HCT116 (cell line): ENCODE results near the gene MROH8. TPM values are rescaled to one million over a fixed set of nuclear protein-coding genes. Genes with fewer than 3 reads are reported as not detected.
"Not testable (repeated sequence)": the region's sequence is repeated elsewhere in the genome, so short reads cannot be mapped to it uniquely, and the experiment has no call there.

Experiments used
- ATAC-seq: fragments of 200-7000 bp; cut with Tn5 transposase; 2 replicates; pipeline ENCODE4 v1.9.1; 2020; ENCODE audit warnings: mild to moderate bottlenecking, moderate library complexity
- BruUV-seq: library from RNA; stranded (reverse); fragments of 400-500 nt; replicated peaks from 2 replicates; lab custom pipeline; 2021; lab: Mats Ljungman, UMichigan
- CTCF ChIA-PET: fragments of 300-600 bp; sonication (Branson Sonifier 250); formaldehyde crosslinking; loops from one replicate; lab custom pipeline; 2021; ENCODE audit warnings: antibody characterized with exemption; lab: Charles Lee
- POLR2A ChIA-PET: fragments of 300-600, 350-600 bp; sonication (Branson Sonifier 250); formaldehyde crosslinking; loops from one replicate; lab custom pipeline; 2021; ENCODE audit warnings: antibody characterized with exemption; lab: Charles Lee
- RAD21 ChIA-PET, 2 experiments: fragments of 300-600 bp; sonication (Branson Sonifier 250); formaldehyde crosslinking; loops; one replicate each; lab custom pipeline; 2023; ENCODE audit warnings: low total read pairs in 2 of 2; ENCODE audit not compliant: uncharacterized antibody in 2 of 2, unreplicated experiment in 2 of 2, low non-redundant PET in 1 of 2; lab: Charles Lee
- DNase-seq: peaks from one replicate; pipeline ENCODE4 v3.0.0-alpha.2; 2010; ENCODE audit warnings: low read depth, low spot score
- H2AFZ ChIP-seq: fragments of 200-600 bp; shearing (Covaris generic), sonication (generic); 2 replicates; pipeline ENCODE4 v1.6.1; 2017; ENCODE audit warnings: low read depth, mixed run types, mixed read lengths, antibody characterized with exemption, low read length; ENCODE audit not compliant: poor library complexity, severe bottlenecking
- H3K27ac ChIP-seq: 2 replicates; pipeline ENCODE4 v1.5.1; 2012; ENCODE audit warnings: low read depth, low read length
- H3K27me3 ChIP-seq: fragments of 200-600 bp; sonication (generic); 2 replicates; pipeline ENCODE4 v1.6.1; 2016; ENCODE audit warnings: mixed run types, low read length, mixed read lengths; ENCODE audit not compliant: insufficient read depth
- H3K36me3 ChIP-seq, 2 experiments: fragments of 200-500 bp in 1 of 2; fragments of 200-600 bp in 1 of 2; sonication (Bioruptor generic) in 1 of 2; sonication (generic) in 1 of 2; 2 replicates each; pipeline versions ENCODE4 v1.5.1 to v1.6.1; 2014 to 2016; ENCODE audit warnings: low read length in 2 of 2, inconsistent platforms in 1 of 2, mixed read lengths in 1 of 2, mixed run types in 1 of 2; ENCODE audit not compliant: insufficient read depth in 2 of 2, control insufficient read depth in 1 of 2
- H3K4me1 ChIP-seq, 2 experiments: fragments of 200-600 bp in 1 of 2; sonication (generic) in 1 of 2; 2 replicates each; pipeline versions ENCODE4 v1.5.1 to v1.6.1; 2012 to 2017; ENCODE audit warnings: low read length in 2 of 2, inconsistent platforms in 1 of 2, mild to moderate bottlenecking in 1 of 2, mixed read lengths in 1 of 2, mixed run types in 1 of 2, moderate library complexity in 1 of 2; ENCODE audit not compliant: insufficient read depth in 2 of 2, control insufficient read depth in 1 of 2
- H3K4me2 ChIP-seq: fragments of 200-600 bp; sonication (generic); 2 replicates; pipeline ENCODE4 v1.6.1; 2017; ENCODE audit warnings: mixed run types, low read length, mixed read lengths
- H3K4me3 ChIP-seq, 2 experiments: fragments of 200-600 bp in 1 of 2; sonication (generic) in 1 of 2; replicated peaks in 1 of 2; 2 replicates each; pipeline ENCODE4 v1.5.1; 2011 to 2016; ENCODE audit warnings: low read length in 2 of 2, control low read depth in 1 of 2, low read depth in 1 of 2, mild to moderate bottlenecking in 1 of 2, mixed read lengths in 1 of 2, mixed run types in 1 of 2
- H3K79me2 ChIP-seq: fragments of 200-600 bp; sonication (generic); 2 replicates; pipeline ENCODE4 v1.6.1; 2017; ENCODE audit warnings: mild to moderate bottlenecking, mixed run types, low read length, moderate library complexity, mixed read lengths; ENCODE audit not compliant: insufficient read depth
- H3K9ac ChIP-seq: fragments of 200-600 bp; sonication (generic); 2 replicates; pipeline ENCODE4 v1.6.1; 2016; ENCODE audit warnings: low read length, mixed read lengths
- H3K9me2 ChIP-seq: fragments of 200-600 bp; sonication (generic), shearing (Covaris generic); 2 replicates; pipeline ENCODE4 v1.6.1; 2017; ENCODE audit warnings: mixed run types, mild to moderate bottlenecking, moderate library complexity; ENCODE audit not compliant: insufficient read depth
- H3K9me3 ChIP-seq, 2 experiments: fragments of 200-500 bp in 1 of 2; fragments of 200-600 bp in 1 of 2; sonication (Bioruptor generic) in 1 of 2; sonication (generic) in 1 of 2; 2 replicates each; pipeline ENCODE4 v1.6.1; 2014 to 2017; ENCODE audit warnings: low read length in 2 of 2, mixed read lengths in 2 of 2, inconsistent platforms in 1 of 2, low read depth in 1 of 2, mild to moderate bottlenecking in 1 of 2, mixed run types in 1 of 2, moderate library complexity in 1 of 2; ENCODE audit not compliant: control insufficient read depth in 1 of 2, insufficient read depth in 1 of 2
- H4K20me1 ChIP-seq: fragments of 200-600 bp; sonication (generic), shearing (Covaris generic); 2 replicates; pipeline ENCODE4 v1.6.1; 2017; ENCODE audit warnings: mixed run types, mild to moderate bottlenecking, moderate library complexity; ENCODE audit not compliant: insufficient read depth
- CEBPB ChIP-seq: IDR thresholded peaks from 2 replicates; pipeline ENCODE4 v1.6.1; 2012; ENCODE audit warnings: low read depth
- EGR1 ChIP-seq: IDR thresholded peaks from 2 replicates; pipeline ENCODE4 v1.6.1; 2012; ENCODE audit warnings: low read depth
- ELF1 ChIP-seq: IDR thresholded peaks from 2 replicates; pipeline ENCODE4 v1.6.1; 2012; ENCODE audit warnings: low read depth, borderline replicate concordance
- FOSL1 ChIP-seq: IDR thresholded peaks from 2 replicates; pipeline ENCODE4 v1.6.1; 2012; ENCODE audit warnings: low read depth
- POLR2AphosphoS5 ChIP-seq: IDR thresholded peaks from 2 replicates; pipeline ENCODE4 v1.6.1; 2011; ENCODE audit warnings: mild to moderate bottlenecking, low read depth, low read length, moderate library complexity
- SIN3A ChIP-seq: IDR thresholded peaks from 2 replicates; pipeline ENCODE4 v1.6.1; 2012; ENCODE audit warnings: low read depth
- ZFX ChIP-seq: fragments of 450-650 bp; IDR thresholded peaks from 2 replicates; pipeline ENCODE4 v1.6.1; 2017
- intact Hi-C: fragments of 100-400 bp; cut with micrococcal nuclease; formaldehyde crosslinking; loops from 2 replicates; pipeline ENCODE4 v1.10.0; 2022
- total RNA-seq: library from RNA; stranded (reverse); gene quantifications from one replicate; pipeline ENCODE4 v1.2.1, GENCODE V29; 2021; ENCODE audit not compliant: unreplicated experiment
- TF ChIP-seq, protein P1 (sequence below): IDR thresholded peaks from 2 replicates; pipeline ENCODE4 v1.6.1; 2012
- TF ChIP-seq, protein P2 (sequence below): IDR thresholded peaks from 2 replicates; pipeline ENCODE4 v1.6.1; 2011; ENCODE audit warnings: mild to moderate bottlenecking, low read length, moderate library complexity; ENCODE audit not compliant: insufficient replicate concordance; ENCODE audit errors: extremely low read depth
- TF ChIP-seq, protein P3 (sequence below): IDR thresholded peaks from 2 replicates; pipeline ENCODE4 v1.6.1; 2012

MROH8 gene
- total RNA-seq, 1 experiment from 2014 or later = 0.79 TPM

DNA sequence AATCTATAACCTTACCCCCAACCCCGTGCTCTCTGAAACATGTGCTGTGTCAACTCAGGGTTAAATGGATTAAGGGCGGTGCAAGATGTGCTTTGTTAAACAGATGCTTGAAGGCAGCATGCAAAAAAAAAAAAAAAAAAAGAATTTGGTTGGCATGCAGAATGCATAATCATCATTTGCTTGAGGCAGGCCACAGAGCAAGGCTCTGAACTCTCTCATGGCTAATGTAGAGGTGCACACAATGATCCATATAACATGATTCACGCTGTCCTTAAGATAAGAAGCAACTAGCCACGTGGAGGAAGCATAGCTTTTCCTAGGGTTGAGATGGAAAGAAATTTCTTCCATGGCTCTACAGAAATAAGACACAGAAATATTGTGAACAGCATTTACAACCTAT is 27.8 kb downstream of the MROH8 start:
- Histone ChIP-seq H3K9ac (no peak overlapping the region), H3K79me2 (no peaks in the 10 kb centered on the region), H3K27ac (no peak overlapping the region), H3K9me3 (no peaks in the 10 kb centered on the region), H3K4me2 (no peak overlapping the region), H3K27me3 (no peaks in the 10 kb centered on the region), H3K9me2 (no peaks in the 10 kb centered on the region), H4K20me1 (no peaks in the 10 kb centered on the region), H3K36me3 (no peaks in the 10 kb centered on the region), H2AFZ (no peak overlapping the region), H3K4me3 (no peak overlapping the region), H3K4me1 (no peaks in the 10 kb centered on the region)
- CTCF ChIA-PET = no interaction called here
- ATAC-seq = no peak
- no peak for DNase-seq
- BruUV-seq = no TSS peak
- intact Hi-C loops = no loop called here
- TF ChIP-seq POLR2AphosphoS5 (no peak), SIN3A (no peak), EGR1 (no peak), ZFX (no peak), ELF1 (no peak), FOSL1 (no peak), CEBPB (no peak)
- TF ChIP-seq, protein P1, sequence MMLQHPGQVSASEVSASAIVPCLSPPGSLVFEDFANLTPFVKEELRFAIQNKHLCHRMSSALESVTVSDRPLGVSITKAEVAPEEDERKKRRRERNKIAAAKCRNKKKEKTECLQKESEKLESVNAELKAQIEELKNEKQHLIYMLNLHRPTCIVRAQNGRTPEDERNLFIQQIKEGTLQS = no peak
- TF ChIP-seq, protein P2, sequence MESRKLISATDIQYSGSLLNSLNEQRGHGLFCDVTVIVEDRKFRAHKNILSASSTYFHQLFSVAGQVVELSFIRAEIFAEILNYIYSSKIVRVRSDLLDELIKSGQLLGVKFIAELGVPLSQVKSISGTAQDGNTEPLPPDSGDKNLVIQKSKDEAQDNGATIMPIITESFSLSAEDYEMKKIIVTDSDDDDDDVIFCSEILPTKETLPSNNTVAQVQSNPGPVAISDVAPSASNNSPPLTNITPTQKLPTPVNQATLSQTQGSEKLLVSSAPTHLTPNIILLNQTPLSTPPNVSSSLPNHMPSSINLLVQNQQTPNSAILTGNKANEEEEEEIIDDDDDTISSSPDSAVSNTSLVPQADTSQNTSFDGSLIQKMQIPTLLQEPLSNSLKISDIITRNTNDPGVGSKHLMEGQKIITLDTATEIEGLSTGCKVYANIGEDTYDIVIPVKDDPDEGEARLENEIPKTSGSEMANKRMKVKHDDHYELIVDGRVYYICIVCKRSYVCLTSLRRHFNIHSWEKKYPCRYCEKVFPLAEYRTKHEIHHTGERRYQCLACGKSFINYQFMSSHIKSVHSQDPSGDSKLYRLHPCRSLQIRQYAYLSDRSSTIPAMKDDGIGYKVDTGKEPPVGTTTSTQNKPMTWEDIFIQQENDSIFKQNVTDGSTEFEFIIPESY = no peak
- TF ChIP-seq, protein P3, sequence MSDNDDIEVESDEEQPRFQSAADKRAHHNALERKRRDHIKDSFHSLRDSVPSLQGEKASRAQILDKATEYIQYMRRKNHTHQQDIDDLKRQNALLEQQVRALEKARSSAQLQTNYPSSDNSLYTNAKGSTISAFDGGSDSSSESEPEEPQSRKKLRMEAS = no peak
- POLR2A ChIA-PET = no interaction called here
- RAD21 ChIA-PET = no interaction called here

DNA sequence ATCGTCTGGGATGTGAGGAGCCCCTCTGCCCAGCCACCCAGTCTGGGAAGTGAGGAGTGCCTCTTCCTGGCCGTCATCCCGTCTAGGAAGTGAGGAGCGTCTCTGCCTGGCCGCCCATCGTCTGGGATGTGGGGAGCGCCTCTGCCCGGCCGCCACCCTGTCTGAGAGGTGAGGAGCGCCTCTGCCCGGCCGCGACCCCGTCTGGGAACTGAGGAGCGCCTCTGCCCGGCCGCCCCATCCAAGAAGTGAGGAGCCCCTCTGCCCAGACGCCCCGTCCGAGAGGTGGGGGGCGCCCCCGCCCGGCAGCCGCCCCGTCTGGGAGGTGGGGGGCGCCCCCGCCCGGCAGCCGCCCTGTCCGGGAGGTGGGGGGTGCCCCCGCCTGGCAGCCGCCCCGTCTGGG is 28.5 kb downstream of the MROH8 start:
- BruUV-seq, H3K4me1 ChIP-seq, H3K9ac ChIP-seq, H3K4me3 ChIP-seq, H3K9me3 ChIP-seq, H3K36me3 ChIP-seq, RAD21 ChIA-PET, H3K27me3 ChIP-seq, H3K4me2 ChIP-seq, DNase-seq, H4K20me1 ChIP-seq, POLR2A ChIA-PET, H3K9me2 ChIP-seq, H3K79me2 ChIP-seq, intact Hi-C loops, ATAC-seq, H2AFZ ChIP-seq, H3K27ac ChIP-seq, CTCF ChIA-PET: not testable (repeated sequence)
